H9 (cell line): ENCODE data around the gene ADGRG7. TPM values are rescaled to one million over a fixed set of nuclear protein-coding genes. Genes with fewer than 3 reads are reported as not detected.

ENCODE experiments used
- DNase-seq: peaks from one replicate; pipeline ENCODE4 v3.0.0-alpha.2; 2017
- H2AFZ ChIP-seq: one replicate; pipeline ENCODE4 v1.6.1; 2013; ENCODE audit warnings: mild to moderate bottlenecking, low read length, control low read depth, moderate library complexity
- H2AK5ac ChIP-seq: 2 replicates; pipeline ENCODE4 v1.6.1; 2013; ENCODE audit warnings: low read length, control low read depth, mixed read lengths; ENCODE audit not compliant: insufficient read length
- H2BK120ac ChIP-seq: one replicate; pipeline ENCODE4 v1.6.1; 2013; ENCODE audit warnings: low read depth, mild to moderate bottlenecking, low read length, control low read depth, inconsistent platforms; ENCODE audit not compliant: poor library complexity, severe bottlenecking
- H2BK12ac ChIP-seq: 2 replicates; pipeline ENCODE4 v1.6.1; 2013; ENCODE audit warnings: low read length, control low read depth, mixed read lengths, low read depth; ENCODE audit not compliant: insufficient read length
- H2BK15ac ChIP-seq: 2 replicates; pipeline ENCODE4 v1.6.1; 2013; ENCODE audit warnings: low read depth, low read length, control low read depth
- H2BK20ac ChIP-seq: one replicate; pipeline ENCODE4 v1.6.1; 2013; ENCODE audit warnings: low read depth, mild to moderate bottlenecking, low read length, control low read depth, inconsistent platforms; ENCODE audit not compliant: poor library complexity, severe bottlenecking
- H2BK5ac ChIP-seq: 2 replicates; pipeline ENCODE4 v1.6.1; 2013; ENCODE audit warnings: low read length, control low read depth, mixed read lengths; ENCODE audit not compliant: insufficient read length
- H3K14ac ChIP-seq: 2 replicates; pipeline ENCODE4 v1.6.1; 2013; ENCODE audit warnings: low read length, control low read depth; ENCODE audit not compliant: insufficient read depth
- H3K18ac ChIP-seq: 2 replicates; pipeline ENCODE4 v1.6.1; 2013; ENCODE audit warnings: low read depth, mild to moderate bottlenecking, mixed read lengths, low read length, control low read depth; ENCODE audit not compliant: insufficient read length
- H3K23ac ChIP-seq: 2 replicates; pipeline ENCODE4 v1.6.1; 2013; ENCODE audit warnings: low read length, control low read depth, mixed read lengths, low read depth; ENCODE audit not compliant: insufficient read length
- H3K23me2 ChIP-seq: 2 replicates; pipeline ENCODE4 v1.6.1; 2013; ENCODE audit warnings: low read depth, mild to moderate bottlenecking, mixed read lengths, low read length, control low read depth; ENCODE audit not compliant: insufficient read length, poor library complexity, severe bottlenecking
- H3K27ac ChIP-seq: 2 replicates; pipeline ENCODE4 v1.5.1; 2013; ENCODE audit warnings: low read length, control low read depth, mixed read lengths, low read depth; ENCODE audit not compliant: insufficient read length
- H3K27me3 ChIP-seq: 2 replicates; pipeline ENCODE4 v1.6.1; 2013; ENCODE audit warnings: low read length, control low read depth, inconsistent platforms; ENCODE audit not compliant: insufficient read depth
- H3K4ac ChIP-seq: 2 replicates; pipeline ENCODE4 v1.6.1; 2013; ENCODE audit warnings: low read depth, mild to moderate bottlenecking, control low read depth, inconsistent platforms, low read length, moderate library complexity
- H3K4me1 ChIP-seq: 2 replicates; pipeline ENCODE4 v1.6.1; 2013; ENCODE audit warnings: low read length, control low read depth, inconsistent platforms; ENCODE audit not compliant: insufficient read depth
- H3K4me2 ChIP-seq: 2 replicates; pipeline ENCODE4 v1.6.1; 2013; ENCODE audit warnings: low read length, control low read depth, mixed read lengths; ENCODE audit not compliant: insufficient read length, insufficient read depth
- H3K56ac ChIP-seq: 2 replicates; pipeline ENCODE4 v1.6.1; 2013; ENCODE audit warnings: low read depth, mild to moderate bottlenecking, mixed read lengths, low read length, control low read depth; ENCODE audit not compliant: insufficient read length
- H3K79me1 ChIP-seq: 2 replicates; pipeline ENCODE4 v1.6.1; 2013; ENCODE audit warnings: low read depth, mild to moderate bottlenecking, moderate library complexity, low read length, control low read depth, inconsistent platforms; ENCODE audit not compliant: insufficient read depth, poor library complexity, severe bottlenecking
- H3K79me2 ChIP-seq: 2 replicates; pipeline ENCODE4 v1.6.1; 2013; ENCODE audit warnings: low read length, control low read depth, inconsistent platforms; ENCODE audit not compliant: insufficient read depth
- H3K9ac ChIP-seq: 2 replicates; pipeline ENCODE4 v1.6.1; 2013; ENCODE audit warnings: low read length, control low read depth, mixed read lengths; ENCODE audit not compliant: insufficient read length; ENCODE audit errors: extremely low read depth
- H3K9me3 ChIP-seq: one replicate; pipeline ENCODE4 v1.6.1; 2013; ENCODE audit warnings: low read depth, low read length, inconsistent platforms; ENCODE audit not compliant: control insufficient read depth
- H3T11ph ChIP-seq: one replicate; pipeline ENCODE4 v1.6.1; 2013; ENCODE audit warnings: mild to moderate bottlenecking, low read length, control low read depth, inconsistent platforms
- H4K20me1 ChIP-seq: one replicate; pipeline ENCODE4 v1.6.1; 2013; ENCODE audit not compliant: control insufficient read depth, insufficient read length, insufficient read depth
- H4K5ac ChIP-seq: 2 replicates; pipeline ENCODE4 v1.6.1; 2013; ENCODE audit warnings: low read depth, mild to moderate bottlenecking, mixed read lengths, low read length, control low read depth; ENCODE audit not compliant: insufficient read length
- H4K8ac ChIP-seq: replicated peaks from 2 replicates; pipeline ENCODE4 v1.6.1; 2013; ENCODE audit warnings: low read length, control low read depth, mixed read lengths, low read depth; ENCODE audit not compliant: insufficient read length
- H4K91ac ChIP-seq: 2 replicates; pipeline ENCODE4 v1.6.1; 2013; ENCODE audit warnings: low read depth, mild to moderate bottlenecking, moderate library complexity, mixed read lengths, low read length, control low read depth; ENCODE audit not compliant: insufficient read length
- H3K27ac Mint-ChIP-seq, 3 experiments: 2 replicates in 2 of 3; 3 replicates in 1 of 3; pipeline ENCODE4 v1.8.0; 2020 to 2021; ENCODE audit warnings: mixed read lengths in 3 of 3, mild to moderate bottlenecking in 1 of 3, moderate library complexity in 1 of 3
- H3K27me3 Mint-ChIP-seq: 2 replicates; pipeline ENCODE4 v1.8.0; 2021; ENCODE audit warnings: low read depth, mild to moderate bottlenecking, moderate library complexity, mixed read lengths
- H3K36me3 Mint-ChIP-seq, 3 experiments: 2 replicates in 2 of 3; 3 replicates in 1 of 3; pipeline ENCODE4 v1.8.0; 2020 to 2021; ENCODE audit warnings: low read depth in 3 of 3, mixed read lengths in 3 of 3; ENCODE audit not compliant: insufficient read depth in 1 of 3
- H3K4me1 Mint-ChIP-seq, 2 experiments: 2 replicates each; pipeline ENCODE4 v1.8.0; 2020; ENCODE audit warnings: mixed read lengths in 2 of 2
- H3K4me3 Mint-ChIP-seq, 2 experiments: 2 replicates in 1 of 2; 3 replicates in 1 of 2; pipeline ENCODE4 v1.8.0; 2020 to 2021; ENCODE audit warnings: mild to moderate bottlenecking in 2 of 2, mixed read lengths in 2 of 2, moderate library complexity in 1 of 2
- H3K9me3 Mint-ChIP-seq, 2 experiments: 2 replicates in 1 of 2; 3 replicates in 1 of 2; pipeline ENCODE4 v1.8.0; 2020; ENCODE audit warnings: mild to moderate bottlenecking in 2 of 2, mixed read lengths in 2 of 2, moderate library complexity in 1 of 2
- WGBS: extraction: QIAGEN DNeasy Blood & Tissue Kit; methylation state at CpG from one replicate; pipeline ENCODE4 v1.1.7; 2013; ENCODE audit warnings: missing lambda C conversion rate, low lambda C conversion rate, mixed read lengths; ENCODE audit not compliant: insufficient read length; ENCODE audit errors: extremely low coverage; 5-methylcytosine and 5-hydroxymethylcytosine counted together
- total RNA-seq: library from RNA; stranded (reverse); gene quantifications from 2 replicates; pipeline ENCODE4 v1.2.1, GENCODE V29; 2021
- TF ChIP-seq, protein P1 (sequence below): fragments of 200-600 bp; sonication (generic); conservative IDR thresholded peaks from 3 replicates; pipeline ENCODE4 v1.8.0; 2021; ENCODE audit warnings: antibody characterized with exemption, mild to moderate bottlenecking

Gene ADGRG7
- total RNA-seq, 1 experiment from 2014 or later = not detected

DNA sequence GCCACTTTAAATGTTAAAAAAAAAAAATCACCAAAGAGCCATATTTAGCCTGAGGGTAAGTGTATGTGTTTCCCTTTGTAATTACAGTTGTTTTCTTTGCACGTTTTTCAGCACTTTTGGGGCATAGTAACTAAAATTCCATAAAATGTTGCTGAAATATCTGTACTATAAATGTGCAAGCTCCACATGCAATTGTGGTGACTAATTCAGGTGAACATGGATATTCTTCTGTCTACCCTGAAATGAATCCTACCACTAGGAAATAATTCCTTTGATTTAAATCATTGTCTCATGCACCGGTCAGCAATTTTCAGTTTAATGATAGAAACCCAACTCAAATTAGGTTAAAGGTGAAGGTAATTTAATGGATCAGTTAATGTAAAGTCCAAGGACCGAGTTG lies 86.8 kb downstream of the ADGRG7 start:
- no peak overlapping the region for H3T11ph ChIP-seq
- H2AK5ac ChIP-seq = no peak overlapping the region
- no CpG with 5 or more reads among the region's 3 CpGs for WGBS
- no peak overlapping the region for H3K14ac ChIP-seq
- DNase-seq = no peak
- no peak overlapping the region for H2BK12ac ChIP-seq
- Mint-ChIP-seq H3K36me3 (peaks cover 0 to 2% (median 0%) of the 10 kb centered on the region in 3 experiments; a peak in 2 of 7 replicates), H3K9me3 (peaks cover 0 to under 1% of the 10 kb centered on the region in 2 experiments; a peak in 1 of 5 replicates), H3K4me1 (no peaks in the 10 kb centered on the region), H3K4me3 (no peak overlapping the region), H3K27me3 (peaks cover 39% of the 10 kb centered on the region), H3K27ac (no peak overlapping the region)
- H3K27me3 ChIP-seq = no peaks in the 10 kb centered on the region
- no peaks in the 10 kb centered on the region for H3K79me2 ChIP-seq
- H3K27ac ChIP-seq = no peak overlapping the region
- no peak overlapping the region for H2BK15ac ChIP-seq
- no peak overlapping the region for H2AFZ ChIP-seq
- H3K79me1 ChIP-seq = no peaks in the 10 kb centered on the region
- no peak overlapping the region for H4K5ac ChIP-seq
- TF ChIP-seq, protein P1, sequence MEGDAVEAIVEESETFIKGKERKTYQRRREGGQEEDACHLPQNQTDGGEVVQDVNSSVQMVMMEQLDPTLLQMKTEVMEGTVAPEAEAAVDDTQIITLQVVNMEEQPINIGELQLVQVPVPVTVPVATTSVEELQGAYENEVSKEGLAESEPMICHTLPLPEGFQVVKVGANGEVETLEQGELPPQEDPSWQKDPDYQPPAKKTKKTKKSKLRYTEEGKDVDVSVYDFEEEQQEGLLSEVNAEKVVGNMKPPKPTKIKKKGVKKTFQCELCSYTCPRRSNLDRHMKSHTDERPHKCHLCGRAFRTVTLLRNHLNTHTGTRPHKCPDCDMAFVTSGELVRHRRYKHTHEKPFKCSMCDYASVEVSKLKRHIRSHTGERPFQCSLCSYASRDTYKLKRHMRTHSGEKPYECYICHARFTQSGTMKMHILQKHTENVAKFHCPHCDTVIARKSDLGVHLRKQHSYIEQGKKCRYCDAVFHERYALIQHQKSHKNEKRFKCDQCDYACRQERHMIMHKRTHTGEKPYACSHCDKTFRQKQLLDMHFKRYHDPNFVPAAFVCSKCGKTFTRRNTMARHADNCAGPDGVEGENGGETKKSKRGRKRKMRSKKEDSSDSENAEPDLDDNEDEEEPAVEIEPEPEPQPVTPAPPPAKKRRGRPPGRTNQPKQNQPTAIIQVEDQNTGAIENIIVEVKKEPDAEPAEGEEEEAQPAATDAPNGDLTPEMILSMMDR = no peak
- H3K4me1 ChIP-seq = no peaks in the 10 kb centered on the region
- H3K18ac ChIP-seq = no peak overlapping the region
- H3K23ac ChIP-seq = no peak overlapping the region
- no peaks in the 10 kb centered on the region for H3K23me2 ChIP-seq
- H3K4ac ChIP-seq = no peak overlapping the region
- H3K9me3 ChIP-seq = no peaks in the 10 kb centered on the region
- no peak overlapping the region for H2BK5ac ChIP-seq
- H3K4me2 ChIP-seq = no peak overlapping the region
- no peak overlapping the region for H4K91ac ChIP-seq
- no peak overlapping the region for H2BK120ac ChIP-seq
- no peaks in the 10 kb centered on the region for H4K20me1 ChIP-seq
- H3K9ac ChIP-seq = no peak overlapping the region
- H3K56ac ChIP-seq = no peak overlapping the region
- no peak overlapping the region for H2BK20ac ChIP-seq
- no peak overlapping the region for H4K8ac ChIP-seq
